Activated T-cell treated with anti-CD3 and anti-CD28 coated beads for 24 hours (primary cell): ENCODE measurements around the gene PSME4.
"Not testable (repeated sequence)": the region's sequence is repeated elsewhere in the genome, so short reads cannot be mapped to it uniquely, and the experiment has no call there.

Experiments used
- DNase-seq: peaks from one replicate; pipeline ENCODE4 v3.0.0-alpha.2; 2020; ENCODE audit warnings: low read depth

Gene PSME4

GRCh38 chr2:53961478-53962216 is 9.1 kb downstream of the PSME4 start:
- not testable (repeated sequence) for DNase-seq

DNA sequence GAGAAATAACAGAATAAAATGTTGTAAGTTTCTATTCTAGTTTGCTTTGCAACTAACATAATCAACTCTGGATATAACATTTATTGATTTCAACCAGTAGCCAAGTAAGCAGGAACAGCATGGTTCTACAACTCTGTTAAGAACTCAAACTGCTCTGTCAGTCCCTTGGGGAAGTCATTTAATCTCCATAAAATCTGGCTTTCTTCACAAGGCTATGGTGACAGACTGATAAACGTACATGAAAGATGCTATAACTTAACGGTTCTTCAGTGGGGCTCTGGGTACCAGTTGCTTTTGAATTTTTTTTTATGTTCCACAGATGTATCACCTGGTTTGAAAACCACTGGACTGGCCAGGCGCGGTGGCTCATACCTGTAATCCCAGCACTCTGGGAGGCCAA is 10.3 kb downstream of the PSME4 start:
- no peak for DNase-seq

DNA sequence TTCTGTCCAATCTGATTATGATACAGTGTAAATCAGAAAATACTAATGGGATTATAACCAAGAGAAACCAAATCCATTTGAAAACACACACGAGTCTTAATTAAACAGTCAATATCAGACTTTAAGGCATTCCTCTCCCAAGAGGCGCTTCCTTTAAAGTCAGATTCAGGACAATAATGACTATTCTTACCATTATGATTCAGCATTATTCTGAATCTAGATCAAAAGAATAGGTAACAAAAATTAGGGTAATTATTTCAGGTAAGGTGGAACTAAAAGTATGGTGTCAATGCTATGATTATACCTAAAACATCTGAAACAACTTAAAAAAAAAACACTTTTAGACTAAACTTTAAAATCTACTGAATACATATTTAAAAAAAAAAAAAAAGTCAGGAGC is 12.3 kb downstream of the PSME4 start:
- DNase-seq: no peak

DNA sequence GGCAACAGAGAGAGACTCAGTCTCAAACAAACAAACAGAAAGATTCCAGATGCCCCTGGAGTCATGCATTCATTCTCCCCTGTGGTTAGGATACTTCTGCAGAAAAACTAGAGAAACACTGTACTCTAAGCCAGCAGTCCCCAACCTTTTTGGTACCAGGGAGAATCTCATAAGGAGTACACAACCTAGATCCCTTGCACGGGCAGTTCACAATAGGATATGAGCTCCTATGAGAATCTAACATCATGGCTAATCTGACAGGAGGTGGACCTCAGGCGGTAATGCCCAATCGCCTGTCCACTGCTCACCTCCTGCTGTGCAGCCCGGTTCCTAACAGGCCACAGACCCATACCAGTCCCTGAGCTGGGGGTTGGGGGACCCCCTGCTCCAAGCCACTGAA is 18.3 kb downstream of the PSME4 start:
- no peak for DNase-seq

DNA sequence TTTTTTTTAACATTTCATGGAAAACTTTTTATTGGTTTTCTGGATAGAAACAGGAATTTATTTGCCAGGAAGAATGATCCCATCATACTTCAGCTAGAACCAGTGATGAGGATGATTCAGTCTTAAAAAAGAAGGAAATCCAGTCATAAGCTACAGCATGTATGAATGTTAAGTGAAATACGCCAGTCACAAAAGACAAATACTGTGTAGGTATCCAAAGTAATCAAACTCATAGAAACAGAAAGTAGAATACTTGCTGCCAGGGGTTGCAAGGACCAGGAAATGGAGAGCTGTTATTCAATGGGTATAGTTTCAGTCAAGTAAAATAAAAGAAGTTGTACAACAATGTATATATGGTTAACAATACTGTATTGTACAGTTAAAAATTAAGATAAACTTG is 21.3 kb downstream of the PSME4 start:
- no peak for DNase-seq

GRCh38 chr2:53945538-53945937 is 25.3 kb downstream of the PSME4 start:
- no peak for DNase-seq

DNA sequence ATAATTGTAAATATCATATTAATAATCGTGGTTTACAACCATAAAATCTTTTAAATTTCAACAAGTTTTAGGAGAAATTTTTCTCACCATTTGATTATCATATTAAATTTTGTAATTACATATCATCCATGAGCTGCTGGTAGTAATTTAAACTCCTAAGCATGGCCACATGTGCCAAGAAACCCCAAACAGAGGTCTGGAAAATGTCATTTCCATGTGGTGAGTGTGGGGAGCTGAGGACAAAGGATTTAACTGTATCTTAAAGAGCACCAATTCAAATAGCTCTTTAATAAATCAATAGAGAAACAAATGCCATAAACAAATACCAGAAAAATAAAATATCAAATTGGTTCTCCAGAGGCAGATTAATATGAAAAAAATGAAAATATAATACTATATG is 26.3 kb downstream of the PSME4 start:
- DNase-seq: no peak

DNA sequence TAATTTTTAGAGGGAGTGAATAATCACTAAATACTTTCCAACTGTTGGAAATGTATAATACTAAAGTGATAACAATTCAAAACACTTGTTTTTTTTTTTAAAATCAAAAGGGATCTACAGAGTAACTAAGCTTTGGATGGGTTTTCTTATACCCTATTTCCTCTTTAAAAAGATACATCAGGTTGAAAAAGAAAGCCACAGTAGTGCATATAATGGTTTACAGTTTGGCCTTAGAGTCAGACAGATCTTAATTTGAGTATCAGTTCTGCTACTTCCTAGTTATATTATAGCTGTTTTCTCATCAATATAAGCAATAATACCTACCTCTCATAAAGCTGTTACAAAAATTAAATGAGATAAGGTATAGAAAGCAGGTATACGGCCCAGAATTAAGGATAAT is 28.5 kb downstream of the PSME4 start:
- DNase-seq: no peak

- no peak for DNase-seq
Observed at GRCh38 chr2:53941749-53942148, 29.0 kb downstream of the PSME4 start.

DNA sequence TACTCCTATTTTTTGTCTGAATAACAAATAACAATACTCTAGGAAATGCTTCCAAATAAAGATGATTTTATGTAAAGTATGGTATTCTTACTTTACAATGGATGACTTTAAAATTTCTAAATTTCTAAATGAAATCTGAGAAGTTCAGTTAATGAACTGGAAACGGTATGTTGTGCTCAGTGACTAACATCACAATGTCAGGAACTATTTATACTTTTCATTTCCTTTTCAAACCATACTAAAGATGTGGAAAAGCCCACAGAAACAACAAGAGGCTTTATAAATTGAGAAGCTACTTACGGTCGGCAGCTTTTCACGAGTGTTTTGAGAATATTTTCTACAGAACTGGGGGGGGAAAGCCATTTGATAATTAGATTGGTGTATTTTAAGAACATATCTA is 31.1 kb downstream of the PSME4 start:
- DNase-seq: no peak

GRCh38 chr2:53938904-53939303 is 31.9 kb downstream of the PSME4 start:
- no peak for DNase-seq

- no peak for DNase-seq
Observed at GRCh38 chr2:53933329-53933728, 37.5 kb downstream of the PSME4 start.

GRCh38 chr2:53926321-53926720 is 44.5 kb downstream of the PSME4 start:
- not testable (repeated sequence) for DNase-seq

DNA sequence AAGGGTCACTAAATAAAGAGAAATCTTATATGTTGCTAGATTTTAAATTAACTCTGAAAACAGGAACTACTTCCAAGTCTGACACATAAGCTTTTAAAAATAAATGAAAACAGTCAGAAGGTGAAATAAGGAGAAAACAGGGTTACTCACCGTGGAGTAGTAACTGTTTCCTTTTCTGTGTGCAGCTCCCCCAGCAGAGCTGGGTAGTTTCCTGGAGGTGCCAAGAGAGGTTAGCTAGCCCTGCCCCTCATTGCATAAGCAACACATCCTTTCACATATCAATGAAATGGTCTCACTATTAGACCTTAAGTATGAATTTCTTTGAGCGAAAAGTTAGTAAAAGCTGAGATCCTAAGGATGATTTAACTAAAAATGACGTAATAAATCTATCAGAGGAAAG is 57.1 kb downstream of the PSME4 start:
- DNase-seq: peak; percentile 2

DNA sequence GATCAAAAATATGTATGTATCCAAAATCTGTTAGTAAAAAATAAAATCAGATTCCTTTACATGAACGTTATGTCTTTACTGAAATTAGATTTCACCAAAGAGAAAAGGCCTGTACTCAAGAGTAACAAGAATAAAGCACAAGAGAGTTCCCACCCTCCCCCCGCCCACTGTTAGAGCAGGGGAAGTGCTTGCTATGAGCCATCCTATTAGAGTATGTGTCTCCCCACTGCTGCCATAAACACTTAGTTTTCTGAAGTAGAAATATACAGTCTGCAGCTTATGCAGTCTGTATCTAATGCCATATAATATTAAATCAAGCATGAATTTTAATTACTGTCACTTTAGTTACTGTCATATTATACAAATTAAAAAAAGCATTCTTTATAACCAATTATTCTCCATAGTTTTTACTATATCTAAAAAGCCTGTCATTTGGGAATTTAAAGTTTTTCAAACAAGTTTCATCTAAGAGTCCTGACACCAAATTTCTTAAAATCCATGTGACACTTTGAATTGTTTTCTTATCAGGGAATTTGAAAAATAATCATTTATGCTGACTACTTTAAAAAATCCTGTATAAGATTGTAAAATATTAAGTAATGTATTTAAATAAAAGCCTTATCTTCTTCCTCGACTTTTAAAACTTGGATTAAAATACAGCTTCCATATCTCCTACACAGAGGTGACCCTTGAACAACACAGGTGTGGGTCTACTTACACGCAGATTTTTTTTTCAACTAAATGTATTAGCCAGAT is 59.2 kb downstream of the PSME4 start:
- DNase-seq: no peak

GRCh38 chr2:53907582-53907981 is 63.2 kb downstream of the PSME4 start:
- no peak for DNase-seq

- DNase-seq: no peak
Observed at GRCh38 chr2:53905396-53905795, 65.4 kb downstream of the PSME4 start.

GRCh38 chr2:53903011-53903410 is 67.8 kb downstream of the PSME4 start:
- no peak for DNase-seq

GRCh38 chr2:53901192-53901591 is 69.6 kb downstream of the PSME4 start:
- no peak for DNase-seq

DNA sequence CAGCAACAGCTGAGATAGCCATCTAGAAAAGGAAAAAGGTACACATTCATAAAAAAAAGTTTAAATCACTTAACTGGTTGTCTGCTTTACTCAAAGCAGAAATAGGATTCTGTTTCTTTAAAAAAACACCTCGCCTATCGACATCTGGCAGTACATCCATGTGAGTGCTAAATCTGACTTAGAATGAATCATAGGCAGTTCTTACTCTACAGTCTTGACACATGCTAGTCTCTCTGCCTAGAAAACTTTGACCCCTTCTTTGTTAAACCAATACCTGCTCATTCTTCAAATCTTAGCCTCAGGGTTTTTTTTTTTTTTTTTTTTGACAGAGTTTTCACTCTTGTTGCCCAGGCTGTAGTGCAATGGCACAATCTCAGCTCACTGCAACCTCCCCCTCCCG is 73.9 kb downstream of the PSME4 start:
- DNase-seq: no peak

DNA sequence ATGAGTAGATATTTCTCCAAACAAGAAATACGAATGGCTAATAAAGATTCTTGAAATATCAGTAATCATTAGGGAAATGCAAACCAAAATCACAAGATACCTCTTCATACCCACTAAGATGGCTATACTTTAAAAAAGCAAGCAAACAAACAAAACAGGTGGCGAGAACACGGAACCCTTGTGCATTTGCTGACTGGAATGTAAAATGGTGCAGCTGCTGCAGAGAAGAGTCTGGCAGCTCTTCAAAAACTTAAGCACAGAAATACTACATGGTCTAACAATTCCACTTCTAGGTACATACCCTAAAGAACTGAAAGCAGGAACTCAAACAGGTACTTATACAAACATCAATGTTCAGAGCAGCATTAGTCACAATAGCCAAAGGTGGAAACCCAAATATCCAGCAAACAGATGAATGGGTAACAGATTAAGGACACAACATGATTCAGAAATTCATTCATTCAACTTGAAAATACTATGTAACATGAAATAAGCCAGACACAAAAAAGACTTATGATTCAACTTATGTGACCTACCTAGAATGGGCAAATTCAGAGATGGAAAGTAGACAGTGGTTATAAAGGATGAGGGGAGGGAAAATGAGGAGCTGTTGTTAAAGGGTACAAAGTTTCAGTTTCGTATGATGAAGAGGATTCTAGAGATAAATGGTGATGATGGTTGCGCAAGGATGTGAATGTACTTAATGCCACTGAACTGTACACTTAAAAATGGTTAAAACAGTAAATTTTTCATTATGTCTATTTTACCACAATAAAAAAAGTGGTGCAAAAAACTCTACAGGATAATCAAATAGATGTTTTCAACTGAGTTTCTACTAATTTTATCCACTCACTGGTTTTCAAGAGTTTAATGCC is 84.2 kb downstream of the PSME4 start:
- no peak for DNase-seq

GRCh38 chr2:53884883-53885282 is 85.9 kb downstream of the PSME4 start:
- DNase-seq: no peak

GRCh38 chr2:53881986-53882385 is 88.8 kb downstream of the PSME4 start:
- no peak for DNase-seq
